Measurements from ENCODE around the gene HEYL.

HEYL gene

GRCh38 chr1:39663559-39663958 is 24.1 kb upstream of the HEYL start:
- DNase-seq (ENCODE audit: low read depth): no peak

GRCh38 chr1:39662861-39663260 is 23.4 kb upstream of the HEYL start:
- DNase-seq (ENCODE audit: low read depth): no peak

GRCh38 chr1:39659538-39659937 is 20.1 kb upstream of the HEYL start:
- DNase-seq (ENCODE audit: low read depth): no peak

GRCh38 chr1:39659110-39659509 is 19.7 kb upstream of the HEYL start:
- DNase-seq (ENCODE audit: low read depth): no peak

DNA sequence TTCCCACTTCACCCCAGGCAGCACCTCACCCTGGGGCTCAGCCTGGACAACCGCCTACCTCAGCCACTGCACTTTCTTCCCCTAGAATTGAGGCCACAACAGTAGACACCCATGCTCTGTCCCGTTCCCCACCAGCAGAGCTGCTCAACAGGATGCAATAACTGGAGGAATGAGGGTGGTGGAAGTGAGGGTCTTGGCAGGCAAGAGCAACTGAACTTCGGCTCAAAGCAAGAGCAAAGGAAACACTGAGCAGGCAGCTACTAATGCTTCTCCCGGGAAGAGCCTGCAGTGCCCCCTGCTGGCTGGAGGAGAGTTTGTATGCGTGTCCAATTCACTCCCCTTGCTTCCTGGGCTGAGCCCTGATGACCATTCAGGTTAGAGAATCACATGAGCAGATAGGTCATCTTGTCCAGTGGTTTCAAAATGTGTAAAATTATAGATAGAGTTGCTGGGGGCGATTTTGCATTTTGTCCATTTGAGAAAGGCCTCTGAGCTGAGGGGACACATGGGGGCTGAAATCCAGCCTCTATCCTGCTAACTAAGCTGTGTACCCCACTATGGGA is 18.6 kb upstream of the HEYL start:
- DNase-seq (ENCODE audit: low read depth): no peak

DNA sequence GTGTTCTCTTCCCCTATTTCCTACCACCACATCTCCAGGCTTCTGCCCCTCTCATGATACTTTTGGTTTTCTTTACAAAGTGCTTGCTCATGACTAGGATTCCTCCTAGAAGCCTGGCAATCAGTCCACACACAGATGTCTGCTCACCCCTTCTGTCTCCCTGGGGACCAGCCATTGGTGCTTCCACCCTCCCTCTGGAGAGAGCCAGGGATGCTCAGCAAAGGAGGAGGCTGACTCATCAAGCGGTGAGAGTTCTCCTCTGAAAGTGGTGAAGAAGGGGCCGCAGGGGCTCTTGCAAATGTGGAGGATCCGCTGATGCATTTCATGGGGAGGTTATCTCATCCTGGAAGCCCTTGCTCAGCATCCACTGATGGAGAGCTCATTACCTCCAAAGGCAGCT is 18.0 kb upstream of the HEYL start:
- DNase-seq (ENCODE audit: low read depth): no peak

DNA sequence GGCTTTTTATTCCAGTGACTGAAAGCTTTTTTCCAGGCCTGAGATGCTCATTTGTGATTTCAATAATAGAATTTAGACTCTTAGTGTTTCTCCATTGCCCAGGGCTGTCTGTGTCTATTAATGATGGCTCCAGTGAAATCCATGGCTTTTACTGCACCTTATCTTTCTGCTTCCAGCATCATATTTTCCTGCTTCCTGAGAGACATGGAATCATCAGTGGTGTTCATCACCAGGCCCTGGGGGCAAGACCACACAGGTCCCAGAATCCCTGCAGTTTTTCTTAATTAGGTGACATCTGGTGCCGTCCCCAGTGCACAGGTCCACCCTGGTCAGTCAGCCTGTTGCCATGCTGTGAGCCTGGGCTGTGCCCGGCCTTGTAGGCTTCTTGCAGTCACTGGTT is 16.9 kb upstream of the HEYL start:
- DNase-seq (ENCODE audit: low read depth): no peak

DNA sequence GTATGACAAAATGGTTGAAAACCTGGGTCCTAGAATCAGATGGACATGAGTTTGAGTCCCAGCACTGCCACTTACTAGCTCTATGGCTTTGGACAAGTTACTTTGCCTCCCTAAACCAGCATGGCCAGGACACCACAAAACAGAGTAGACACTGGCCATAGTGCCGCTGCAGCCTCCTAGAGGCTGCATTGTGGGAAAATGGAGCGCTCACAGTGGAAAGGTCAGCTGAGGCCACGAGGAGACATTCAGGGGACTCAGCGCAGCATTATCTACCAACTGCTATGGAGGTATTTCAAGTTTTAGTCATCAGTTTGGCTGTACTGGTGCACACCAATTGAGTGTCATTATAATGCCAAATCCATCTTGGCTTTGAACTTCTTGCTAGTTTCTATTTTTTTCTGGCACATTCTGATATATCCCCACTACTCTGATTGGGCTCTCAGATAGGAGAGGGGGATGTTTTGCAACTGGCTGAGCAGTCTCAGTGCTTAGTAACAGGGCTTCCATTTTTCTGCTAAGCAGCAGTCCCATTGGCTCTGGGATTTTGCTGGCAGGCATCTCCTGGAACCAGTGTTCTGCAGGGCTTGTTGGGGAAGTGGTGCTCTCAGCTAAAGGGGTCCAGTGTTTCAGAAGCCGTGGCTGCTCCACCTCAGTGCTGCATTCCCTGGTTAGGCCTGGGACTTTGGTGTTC is 16.3 kb upstream of the HEYL start:
- no peak for DNase-seq (ENCODE audit: low read depth)

GRCh38 chr1:39654291-39654690 is 14.8 kb upstream of the HEYL start:
- DNase-seq (ENCODE audit: low read depth): no peak

GRCh38 chr1:39653546-39654031 is 14.1 kb upstream of the HEYL start:
- DNase-seq (ENCODE audit: low read depth): peak; percentile 40

DNA sequence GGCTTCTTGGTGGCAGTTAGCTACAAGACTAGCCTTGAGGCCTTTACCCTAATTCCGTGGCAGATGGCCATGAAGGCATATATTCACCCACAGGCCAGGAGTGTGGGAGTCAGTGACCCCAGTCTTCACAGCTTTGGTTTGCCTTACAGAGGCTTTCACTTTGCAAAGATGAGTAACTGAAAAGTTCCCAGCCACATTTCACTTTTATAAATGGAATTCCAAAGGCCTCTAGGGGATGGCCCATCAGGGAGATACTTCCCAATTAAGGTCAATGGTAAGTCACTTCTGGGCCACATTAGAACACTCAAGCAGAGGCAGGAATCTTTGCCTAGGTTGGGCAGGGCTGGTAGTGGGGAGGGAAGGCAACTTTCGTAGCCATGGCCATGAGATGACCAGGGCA is 13.1 kb upstream of the HEYL start:
- DNase-seq (ENCODE audit: low read depth): no peak

GRCh38 chr1:39652105-39652504 is 12.7 kb upstream of the HEYL start:
- no peak for DNase-seq (ENCODE audit: low read depth)

GRCh38 chr1:39650431-39650830 is 11.0 kb upstream of the HEYL start:
- no peak for DNase-seq (ENCODE audit: low read depth)

GRCh38 chr1:39649636-39650185 is 10.3 kb upstream of the HEYL start:
- DNase-seq (ENCODE audit: low read depth): no peak

- DNase-seq (ENCODE audit: low read depth): no peak
These were observed 9.1 kb upstream of the HEYL start for GRCh38 chr1:39648496-39648895.

DNA sequence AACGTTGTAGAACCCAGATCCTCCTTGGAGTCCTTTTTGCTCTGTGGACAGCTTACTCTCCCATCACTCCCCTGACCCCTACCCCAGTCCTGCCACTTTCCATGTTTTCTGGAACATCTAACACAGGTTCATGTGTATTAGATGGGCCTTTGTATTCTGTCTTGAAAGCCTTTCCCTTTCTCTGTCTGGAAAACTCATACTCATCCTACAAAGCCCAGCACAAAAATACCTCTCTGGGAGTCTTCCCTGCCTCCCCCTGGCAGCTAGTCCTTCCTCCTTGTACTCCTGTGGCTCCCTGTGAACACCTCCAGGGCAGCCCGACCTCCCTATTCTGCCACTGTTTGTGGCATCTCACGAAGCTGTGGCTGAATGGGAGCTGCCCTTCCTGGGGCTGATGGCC is 7.8 kb upstream of the HEYL start:
- no peak for DNase-seq (ENCODE audit: low read depth)

DNA sequence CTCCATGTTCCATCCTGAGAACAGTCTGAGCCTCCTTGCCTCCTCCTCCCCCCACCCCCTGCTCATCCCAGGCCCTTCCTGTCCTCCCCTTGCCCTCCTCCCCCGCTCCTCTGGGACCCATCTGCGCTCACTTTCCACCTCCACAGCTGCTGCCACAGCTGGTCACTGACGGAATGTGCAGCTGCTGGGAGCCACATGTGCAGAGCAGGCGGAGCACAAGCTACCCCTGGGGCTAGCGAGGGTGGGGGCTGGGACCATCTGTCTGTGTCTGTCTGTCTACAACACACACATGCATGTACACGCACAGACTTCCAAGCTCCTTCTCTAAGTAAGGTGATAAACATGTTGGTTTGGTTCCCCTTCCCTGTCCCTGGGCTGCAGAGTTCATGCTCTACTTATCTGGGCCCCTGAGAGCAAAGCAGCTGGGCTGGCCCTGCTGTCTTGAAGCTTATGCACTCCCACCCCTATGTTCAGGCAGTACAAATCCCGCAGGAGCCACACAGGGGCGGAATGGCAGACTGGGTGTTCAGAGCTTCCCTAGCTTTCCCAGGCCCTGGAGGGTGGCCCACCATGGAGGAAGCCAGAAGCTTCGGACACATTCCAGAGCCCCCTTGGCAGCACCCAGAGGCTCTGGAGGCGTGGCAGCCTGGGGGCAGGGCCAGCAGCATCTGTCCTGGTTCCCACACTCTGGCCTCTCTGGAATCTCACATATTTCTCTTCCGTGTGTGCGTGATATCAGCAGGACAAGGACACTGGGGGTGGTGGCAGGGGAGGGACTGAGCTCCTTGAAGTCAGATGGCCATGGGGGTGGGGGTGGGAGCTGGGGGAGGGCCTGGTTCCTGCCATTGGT is 7.0 kb upstream of the HEYL start:
- no peak for DNase-seq (ENCODE audit: low read depth)

- DNase-seq (ENCODE audit: low read depth): no peak
These were observed 6.1 kb upstream of the HEYL start for GRCh38 chr1:39645411-39646043.

GRCh38 chr1:39643705-39644104 is 4.3 kb upstream of the HEYL start:
- no peak for DNase-seq (ENCODE audit: low read depth)

DNA sequence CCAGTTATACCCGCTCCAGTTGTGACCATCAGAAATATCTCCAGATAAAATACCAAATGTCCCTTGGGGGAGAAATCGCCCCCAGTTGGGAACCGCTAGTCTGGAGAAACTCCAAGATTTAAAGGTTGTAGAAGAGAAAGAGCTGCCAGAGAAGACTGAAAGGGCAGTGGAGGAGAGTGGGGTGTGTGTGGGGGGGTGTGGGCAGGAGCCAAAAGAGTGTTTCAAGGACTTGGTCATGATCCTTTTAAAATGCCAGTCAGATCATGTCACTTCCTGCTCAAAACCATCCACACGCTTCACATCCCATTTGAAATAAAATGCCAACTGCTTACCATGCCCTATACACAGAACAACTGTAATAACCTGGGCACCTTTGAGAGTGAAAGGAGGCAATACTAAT is 3.4 kb upstream of the HEYL start:
- no peak for DNase-seq (ENCODE audit: low read depth)

DNA sequence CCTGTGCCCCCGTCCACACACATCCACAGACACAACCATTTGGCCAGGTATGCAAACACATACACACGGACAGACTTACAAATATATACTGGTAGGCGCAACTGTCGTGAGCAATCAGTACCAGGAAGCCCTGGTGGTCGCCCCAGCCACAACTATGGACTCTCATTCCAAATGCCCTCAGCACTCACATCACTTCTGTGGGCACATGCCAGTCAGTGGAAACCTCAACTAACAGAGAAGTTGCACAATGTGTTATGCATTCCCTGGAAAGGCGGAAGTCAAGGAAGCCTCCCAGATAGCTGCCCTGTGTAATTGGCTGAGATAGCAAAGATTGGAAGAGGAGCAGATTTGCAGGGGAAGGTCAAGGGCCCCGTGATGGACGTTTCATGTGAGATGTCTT is 1.4 kb upstream of the HEYL start:
- DNase-seq (ENCODE audit: low read depth): no peak

DNA sequence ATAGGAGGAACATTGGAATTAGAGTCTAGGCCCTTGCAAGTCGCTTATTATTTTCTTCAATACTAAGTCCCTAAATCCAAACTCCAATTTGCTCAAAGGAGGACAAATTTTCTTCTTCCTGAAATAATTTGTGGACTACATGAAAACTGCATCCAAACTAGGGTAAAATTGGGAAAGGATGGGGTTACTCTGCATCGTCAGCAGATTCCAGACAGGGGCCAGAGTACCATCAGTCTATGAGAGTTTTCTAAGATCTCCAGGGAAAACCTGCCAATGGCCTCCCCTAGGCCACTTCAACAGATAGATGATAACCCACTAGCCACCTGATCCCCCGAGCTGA is 508 bp downstream of the HEYL start:
- no peak for DNase-seq (ENCODE audit: low read depth)

DNA sequence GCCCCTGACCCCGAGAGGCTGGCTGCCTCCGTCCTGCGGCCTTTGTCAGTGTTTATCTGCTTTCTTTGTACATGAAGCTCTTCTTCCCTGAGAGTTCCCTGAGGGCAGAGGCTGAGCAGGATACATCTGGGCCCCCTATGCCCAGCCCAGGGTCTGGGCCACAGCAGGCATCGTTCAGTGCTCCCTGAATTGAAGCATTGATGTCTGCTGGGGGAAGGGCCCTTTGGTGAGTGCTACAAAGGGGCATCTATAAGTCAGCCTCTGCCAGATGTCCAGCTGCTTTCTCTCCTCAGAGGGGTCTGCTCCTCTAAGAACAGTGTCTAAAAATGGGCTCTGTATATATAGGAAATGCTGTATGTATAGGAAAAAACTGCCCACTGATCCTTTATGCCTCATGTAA is 2.1 kb downstream of the HEYL start:
- DNase-seq (ENCODE audit: low read depth): no peak

Data from non-pigmented ciliary epithelial cell (primary cell).